HEK293 (cell line): ENCODE results near the gene FAM124B.

Experiments used
- CTCF ChIA-PET: fragments of 350-600 bp; formaldehyde crosslinking; extraction: SDS; loops from one replicate; lab custom pipeline; 2021; ENCODE audit warnings: antibody characterized with exemption; lab: Yijun Ruan, JAX
- POLR2A ChIA-PET: fragments of 300-600 bp; formaldehyde crosslinking; extraction: SDS; loops from one replicate; lab custom pipeline; 2020; ENCODE audit warnings: antibody characterized with exemption, inconsistent platforms; lab: Yijun Ruan, JAX
- H3K27ac ChIP-seq: fragments of 200-500 bp; sonication (Bioruptor generic); 2 replicates; pipeline ENCODE4 v1.5.1; 2014; ENCODE audit warnings: low read depth, low read length, control low read depth, inconsistent platforms; ENCODE audit errors: extremely low read depth
- H3K36me3 ChIP-seq, 2 experiments: fragments of 200-500 bp in 1 of 2; sonication (Bioruptor generic) in 1 of 2; 1 replicate in 1 of 2; 2 replicates in 1 of 2; pipeline ENCODE4 v1.5.1; 2014 to 2017; ENCODE audit warnings: inconsistent platforms in 2 of 2, low read length in 2 of 2; ENCODE audit not compliant: control insufficient read depth in 2 of 2, insufficient read depth in 1 of 2
- H3K4me1 ChIP-seq: fragments of 200-500 bp; sonication (Bioruptor generic); 2 replicates; pipeline ENCODE4 v1.5.1; 2014; ENCODE audit warnings: mild to moderate bottlenecking, low read length, inconsistent platforms; ENCODE audit not compliant: control insufficient read depth, insufficient read depth
- H3K4me3 ChIP-seq: 2 replicates; pipeline ENCODE4 v1.5.1; 2011; ENCODE audit warnings: low read depth, mild to moderate bottlenecking, control low read depth, low read length, moderate library complexity
- H3K9me3 ChIP-seq: fragments of 200-500 bp; sonication (Bioruptor generic); 2 replicates; pipeline ENCODE4 v1.5.1; 2014; ENCODE audit warnings: low read depth, low read length, inconsistent platforms; ENCODE audit not compliant: control insufficient read depth, insufficient read depth
- KLF7 ChIP-seq: fragments of 450-650 bp; formaldehyde crosslinking; IDR thresholded peaks from 2 replicates; pipeline ENCODE4 v1.5.1; 2016; ENCODE audit warnings: missing biosample characterization, missing genetic modification characterization, borderline replicate concordance
- SCRT1 ChIP-seq: fragments of 450-650 bp; formaldehyde crosslinking; IDR thresholded peaks from 2 replicates; pipeline ENCODE4 v1.5.1; 2016; ENCODE audit warnings: missing biosample characterization, missing genetic modification characterization, borderline replicate concordance
- SP3 ChIP-seq: fragments of 450-650 bp; formaldehyde crosslinking; IDR thresholded peaks from 2 replicates; pipeline ENCODE4 v1.5.1; 2016; ENCODE audit warnings: missing biosample characterization, missing genetic modification characterization
- SP7 ChIP-seq: fragments of 450-650 bp; formaldehyde crosslinking; IDR thresholded peaks from 2 replicates; pipeline ENCODE4 v1.5.1; 2016; ENCODE audit warnings: missing biosample characterization, missing genetic modification characterization
- TRIM28 ChIP-seq: IDR thresholded peaks from 2 replicates; pipeline ENCODE4 v1.6.1; 2011; ENCODE audit warnings: low read length, control low read depth, borderline replicate concordance
- ZBTB21 ChIP-seq: fragments of 450-650 bp; formaldehyde crosslinking; IDR thresholded peaks from 2 replicates; pipeline ENCODE4 v1.5.1; 2017; ENCODE audit warnings: missing biosample characterization, missing genetic modification characterization
- ZBTB48 ChIP-seq: fragments of 450-650 bp; formaldehyde crosslinking; IDR thresholded peaks from 2 replicates; pipeline ENCODE4 v1.5.1; 2016; ENCODE audit warnings: missing biosample characterization, missing genetic modification characterization
- ZBTB8A ChIP-seq: fragments of 450-650 bp; formaldehyde crosslinking; IDR thresholded peaks from 2 replicates; pipeline ENCODE4 v1.5.1; 2016; ENCODE audit warnings: missing biosample characterization, missing genetic modification characterization
- ZFP3 ChIP-seq: fragments of 450-650 bp; formaldehyde crosslinking; IDR thresholded peaks from 2 replicates; pipeline ENCODE4 v1.5.1; 2016; ENCODE audit warnings: low read depth, missing biosample characterization, missing genetic modification characterization
- ZNF138 ChIP-seq: fragments of 450-650 bp; formaldehyde crosslinking; IDR thresholded peaks from 2 replicates; pipeline ENCODE4 v1.5.1; 2016; ENCODE audit warnings: missing biosample characterization, missing genetic modification characterization, borderline replicate concordance
- ZNF248 ChIP-seq: fragments of 450-650 bp; formaldehyde crosslinking; IDR thresholded peaks from 2 replicates; pipeline ENCODE4 v1.5.1; 2017; ENCODE audit warnings: missing biosample characterization, missing genetic modification characterization
- ZNF266 ChIP-seq: fragments of 450-650 bp; formaldehyde crosslinking; IDR thresholded peaks from 2 replicates; pipeline ENCODE4 v1.5.1; 2016; ENCODE audit warnings: missing biosample characterization, missing genetic modification characterization, low read depth
- ZNF394 ChIP-seq: fragments of 450-650 bp; formaldehyde crosslinking; IDR thresholded peaks from 2 replicates; pipeline ENCODE4 v1.5.1; 2016; ENCODE audit warnings: missing biosample characterization, missing genetic modification characterization, mild to moderate bottlenecking, moderate library complexity, borderline replicate concordance
- ZNF529 ChIP-seq: fragments of 450-650 bp; formaldehyde crosslinking; IDR thresholded peaks from 2 replicates; pipeline ENCODE4 v1.5.1; 2017; ENCODE audit warnings: missing genetic modification characterization, missing biosample characterization; ENCODE audit not compliant: insufficient replicate concordance
- ZNF626 ChIP-seq: fragments of 450-650 bp; sonication (Bioruptor Pico); formaldehyde crosslinking; IDR thresholded peaks from 2 replicates; pipeline ENCODE4 v1.5.1; 2018; ENCODE audit warnings: missing biosample characterization, missing genetic modification characterization, inconsistent platforms
- ZNF670 ChIP-seq: fragments of 450-650 bp; formaldehyde crosslinking; IDR thresholded peaks from 2 replicates; pipeline ENCODE4 v1.5.1; 2016; ENCODE audit warnings: missing biosample characterization, missing genetic modification characterization, low read depth
- ZNF707 ChIP-seq: fragments of 450-650 bp; formaldehyde crosslinking; IDR thresholded peaks from 2 replicates; pipeline ENCODE4 v1.5.1; 2016; ENCODE audit warnings: missing biosample characterization, missing genetic modification characterization
- ZNF830 ChIP-seq: fragments of 450-650 bp; IDR thresholded peaks from 2 replicates; pipeline ENCODE4 v1.5.0; 2018; ENCODE audit warnings: missing biosample characterization, missing genetic modification characterization, low read depth, mild to moderate bottlenecking, moderate library complexity
- TF ChIP-seq, protein P1 (sequence below): fragments of 450-650 bp; formaldehyde crosslinking; IDR thresholded peaks from 2 replicates; pipeline ENCODE4 v1.5.1; 2016; ENCODE audit warnings: missing biosample characterization, missing genetic modification characterization, borderline replicate concordance
- TF ChIP-seq, protein P2 (sequence below): fragments of 450-650 bp; formaldehyde crosslinking; IDR thresholded peaks from 2 replicates; pipeline ENCODE4 v1.5.1; 2016; ENCODE audit warnings: missing biosample characterization, missing genetic modification characterization, borderline replicate concordance

Gene FAM124B

DNA sequence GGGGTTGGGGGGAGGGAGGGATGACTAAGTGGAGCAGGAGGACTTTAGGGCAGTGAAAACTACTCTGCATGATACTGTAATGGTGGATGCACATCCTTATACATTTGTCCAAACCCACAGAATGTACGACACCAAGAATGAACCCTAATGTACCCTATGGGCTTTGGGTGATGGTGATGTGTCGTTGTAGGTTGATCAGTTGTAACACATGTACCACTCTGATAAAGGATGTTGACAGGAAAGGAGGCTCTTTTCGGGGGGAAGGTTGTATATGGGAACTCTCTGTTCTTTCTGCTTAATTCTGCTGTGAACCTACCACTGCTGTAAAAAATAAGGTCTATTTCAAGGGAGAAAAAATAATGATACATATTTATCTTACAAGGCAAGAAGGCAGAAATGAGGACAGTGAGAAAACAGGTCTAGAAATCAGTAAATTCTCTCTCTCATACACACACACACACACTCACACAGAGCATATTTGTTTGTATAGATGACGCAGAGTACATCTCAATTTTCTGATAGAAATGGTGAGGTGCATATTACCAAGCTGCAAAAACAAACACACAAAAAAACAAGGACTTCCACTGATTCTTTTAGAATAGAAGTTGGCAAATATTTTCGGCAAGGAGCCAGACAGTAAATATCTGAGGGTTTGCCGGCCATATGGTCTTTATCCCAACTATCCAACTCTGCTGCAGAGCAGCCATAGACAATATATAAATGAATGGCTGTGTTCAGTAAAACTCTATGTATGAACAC lies 20.2 kb downstream of the FAM124B start:
- H3K27ac ChIP-seq, result no peak overlapping the region
- ChIA-PET POLR2A (no interaction called here), CTCF (interaction anchor here (2.5 kb wide), 1 partner anchor 12 kb away, joined by 14 read pairs; no protein-coding TSS in a partner anchor)
- H3K4me3 ChIP-seq, result no peak overlapping the region
- H3K9me3 ChIP-seq, result no peaks in the 10 kb centered on the region
- H3K36me3 ChIP-seq, result peaks cover 0 to 7% of the 10 kb centered on the region in 2 experiments; a peak in 1 of 3 replicates
- no peak for TF ChIP-seq ZBTB8A (tag by site-specific recombination)
- TF ChIP-seq ZNF707 (tag by site-specific recombination), result no peak
- no peak for TF ChIP-seq SP3
- TF ChIP-seq ZNF529, result no peak
- TF ChIP-seq TRIM28, result no peak
- TF ChIP-seq KLF7 (tag by site-specific recombination), result no peak
- TF ChIP-seq ZNF248 (tag by site-specific recombination), result no peak
- TF ChIP-seq ZNF626 (tag by site-specific recombination), result no peak
- no peak for TF ChIP-seq ZBTB21
- no peak for TF ChIP-seq ZNF830 (tag by site-specific recombination)
- no peak for TF ChIP-seq ZNF266
- TF ChIP-seq, protein P1, sequence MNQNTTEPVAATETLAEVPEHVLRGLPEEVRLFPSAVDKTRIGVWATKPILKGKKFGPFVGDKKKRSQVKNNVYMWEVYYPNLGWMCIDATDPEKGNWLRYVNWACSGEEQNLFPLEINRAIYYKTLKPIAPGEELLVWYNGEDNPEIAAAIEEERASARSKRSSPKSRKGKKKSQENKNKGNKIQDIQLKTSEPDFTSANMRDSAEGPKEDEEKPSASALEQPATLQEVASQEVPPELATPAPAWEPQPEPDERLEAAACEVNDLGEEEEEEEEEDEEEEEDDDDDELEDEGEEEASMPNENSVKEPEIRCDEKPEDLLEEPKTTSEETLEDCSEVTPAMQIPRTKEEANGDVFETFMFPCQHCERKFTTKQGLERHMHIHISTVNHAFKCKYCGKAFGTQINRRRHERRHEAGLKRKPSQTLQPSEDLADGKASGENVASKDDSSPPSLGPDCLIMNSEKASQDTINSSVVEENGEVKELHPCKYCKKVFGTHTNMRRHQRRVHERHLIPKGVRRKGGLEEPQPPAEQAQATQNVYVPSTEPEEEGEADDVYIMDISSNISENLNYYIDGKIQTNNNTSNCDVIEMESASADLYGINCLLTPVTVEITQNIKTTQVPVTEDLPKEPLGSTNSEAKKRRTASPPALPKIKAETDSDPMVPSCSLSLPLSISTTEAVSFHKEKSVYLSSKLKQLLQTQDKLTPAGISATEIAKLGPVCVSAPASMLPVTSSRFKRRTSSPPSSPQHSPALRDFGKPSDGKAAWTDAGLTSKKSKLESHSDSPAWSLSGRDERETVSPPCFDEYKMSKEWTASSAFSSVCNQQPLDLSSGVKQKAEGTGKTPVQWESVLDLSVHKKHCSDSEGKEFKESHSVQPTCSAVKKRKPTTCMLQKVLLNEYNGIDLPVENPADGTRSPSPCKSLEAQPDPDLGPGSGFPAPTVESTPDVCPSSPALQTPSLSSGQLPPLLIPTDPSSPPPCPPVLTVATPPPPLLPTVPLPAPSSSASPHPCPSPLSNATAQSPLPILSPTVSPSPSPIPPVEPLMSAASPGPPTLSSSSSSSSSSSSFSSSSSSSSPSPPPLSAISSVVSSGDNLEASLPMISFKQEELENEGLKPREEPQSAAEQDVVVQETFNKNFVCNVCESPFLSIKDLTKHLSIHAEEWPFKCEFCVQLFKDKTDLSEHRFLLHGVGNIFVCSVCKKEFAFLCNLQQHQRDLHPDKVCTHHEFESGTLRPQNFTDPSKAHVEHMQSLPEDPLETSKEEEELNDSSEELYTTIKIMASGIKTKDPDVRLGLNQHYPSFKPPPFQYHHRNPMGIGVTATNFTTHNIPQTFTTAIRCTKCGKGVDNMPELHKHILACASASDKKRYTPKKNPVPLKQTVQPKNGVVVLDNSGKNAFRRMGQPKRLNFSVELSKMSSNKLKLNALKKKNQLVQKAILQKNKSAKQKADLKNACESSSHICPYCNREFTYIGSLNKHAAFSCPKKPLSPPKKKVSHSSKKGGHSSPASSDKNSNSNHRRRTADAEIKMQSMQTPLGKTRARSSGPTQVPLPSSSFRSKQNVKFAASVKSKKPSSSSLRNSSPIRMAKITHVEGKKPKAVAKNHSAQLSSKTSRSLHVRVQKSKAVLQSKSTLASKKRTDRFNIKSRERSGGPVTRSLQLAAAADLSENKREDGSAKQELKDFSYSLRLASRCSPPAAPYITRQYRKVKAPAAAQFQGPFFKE (tag by site-specific recombination), result no peak
- no peak for TF ChIP-seq ZNF138 (tag by site-specific recombination)
- TF ChIP-seq, protein P2, sequence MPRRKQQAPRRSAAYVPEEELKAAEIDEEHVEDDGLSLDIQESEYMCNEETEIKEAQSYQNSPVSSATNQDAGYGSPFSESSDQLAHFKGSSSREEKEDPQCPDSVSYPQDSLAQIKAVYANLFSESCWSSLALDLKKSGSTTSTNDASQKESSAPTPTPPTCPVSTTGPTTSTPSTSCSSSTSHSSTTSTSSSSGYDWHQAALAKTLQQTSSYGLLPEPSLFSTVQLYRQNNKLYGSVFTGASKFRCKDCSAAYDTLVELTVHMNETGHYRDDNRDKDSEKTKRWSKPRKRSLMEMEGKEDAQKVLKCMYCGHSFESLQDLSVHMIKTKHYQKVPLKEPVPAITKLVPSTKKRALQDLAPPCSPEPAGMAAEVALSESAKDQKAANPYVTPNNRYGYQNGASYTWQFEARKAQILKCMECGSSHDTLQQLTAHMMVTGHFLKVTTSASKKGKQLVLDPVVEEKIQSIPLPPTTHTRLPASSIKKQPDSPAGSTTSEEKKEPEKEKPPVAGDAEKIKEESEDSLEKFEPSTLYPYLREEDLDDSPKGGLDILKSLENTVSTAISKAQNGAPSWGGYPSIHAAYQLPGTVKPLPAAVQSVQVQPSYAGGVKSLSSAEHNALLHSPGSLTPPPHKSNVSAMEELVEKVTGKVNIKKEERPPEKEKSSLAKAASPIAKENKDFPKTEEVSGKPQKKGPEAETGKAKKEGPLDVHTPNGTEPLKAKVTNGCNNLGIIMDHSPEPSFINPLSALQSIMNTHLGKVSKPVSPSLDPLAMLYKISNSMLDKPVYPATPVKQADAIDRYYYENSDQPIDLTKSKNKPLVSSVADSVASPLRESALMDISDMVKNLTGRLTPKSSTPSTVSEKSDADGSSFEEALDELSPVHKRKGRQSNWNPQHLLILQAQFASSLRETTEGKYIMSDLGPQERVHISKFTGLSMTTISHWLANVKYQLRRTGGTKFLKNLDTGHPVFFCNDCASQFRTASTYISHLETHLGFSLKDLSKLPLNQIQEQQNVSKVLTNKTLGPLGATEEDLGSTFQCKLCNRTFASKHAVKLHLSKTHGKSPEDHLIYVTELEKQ (tag by site-specific recombination), result no peak
- no peak for TF ChIP-seq SCRT1 (tag by site-specific recombination)
- TF ChIP-seq ZFP3, result no peak
- TF ChIP-seq ZBTB48 (tag by site-specific recombination), result no peak
- TF ChIP-seq ZNF394 (tag by site-specific recombination), result no peak
- TF ChIP-seq ZNF670 (tag by site-specific recombination), result no peak
- no peak for TF ChIP-seq SP7 (tag by site-specific recombination)
- H3K4me1 ChIP-seq, result no peaks in the 10 kb centered on the region
